Nucleus accumbens (tissue), 56 donors: ENCODE results near the gene HSPA12B.

Source experiments
- DNase-seq, 56 donors: peaks; one replicate each; lab custom pipeline; 2025; lab: John Stamatoyannopoulos, UW

HSPA12B gene

GRCh38 chr20:3702611-3703391, 29.7 kb upstream of the HSPA12B start:
- no peak for DNase-seq

DNA sequence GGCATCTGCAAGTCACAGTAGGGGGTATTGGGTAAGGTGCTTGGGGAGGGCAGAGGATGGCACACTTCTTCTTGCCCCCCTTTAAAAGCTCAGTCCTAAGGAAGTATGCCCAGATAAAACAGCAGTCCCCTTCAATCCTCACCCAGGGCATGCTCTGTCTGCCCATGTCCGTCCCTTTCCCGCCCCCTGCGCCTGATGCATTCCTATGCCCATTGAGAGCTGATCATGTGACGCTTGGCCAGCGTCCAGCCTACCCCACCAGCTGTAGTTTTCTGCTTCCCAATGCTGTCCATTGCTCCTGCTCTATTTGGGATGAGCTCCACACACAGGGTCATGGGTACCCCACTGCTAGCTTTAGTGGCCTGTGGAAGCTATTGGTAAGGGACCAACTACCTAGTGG, 28.4 kb upstream of the HSPA12B start:
- DNase-seq, result no peak

- DNase-seq, result no peak
Observed at GRCh38 chr20:3705491-3705969, 27.0 kb upstream of the HSPA12B start.

GRCh38 chr20:3705970-3706739, 26.3 kb upstream of the HSPA12B start:
- no peak for DNase-seq

DNA sequence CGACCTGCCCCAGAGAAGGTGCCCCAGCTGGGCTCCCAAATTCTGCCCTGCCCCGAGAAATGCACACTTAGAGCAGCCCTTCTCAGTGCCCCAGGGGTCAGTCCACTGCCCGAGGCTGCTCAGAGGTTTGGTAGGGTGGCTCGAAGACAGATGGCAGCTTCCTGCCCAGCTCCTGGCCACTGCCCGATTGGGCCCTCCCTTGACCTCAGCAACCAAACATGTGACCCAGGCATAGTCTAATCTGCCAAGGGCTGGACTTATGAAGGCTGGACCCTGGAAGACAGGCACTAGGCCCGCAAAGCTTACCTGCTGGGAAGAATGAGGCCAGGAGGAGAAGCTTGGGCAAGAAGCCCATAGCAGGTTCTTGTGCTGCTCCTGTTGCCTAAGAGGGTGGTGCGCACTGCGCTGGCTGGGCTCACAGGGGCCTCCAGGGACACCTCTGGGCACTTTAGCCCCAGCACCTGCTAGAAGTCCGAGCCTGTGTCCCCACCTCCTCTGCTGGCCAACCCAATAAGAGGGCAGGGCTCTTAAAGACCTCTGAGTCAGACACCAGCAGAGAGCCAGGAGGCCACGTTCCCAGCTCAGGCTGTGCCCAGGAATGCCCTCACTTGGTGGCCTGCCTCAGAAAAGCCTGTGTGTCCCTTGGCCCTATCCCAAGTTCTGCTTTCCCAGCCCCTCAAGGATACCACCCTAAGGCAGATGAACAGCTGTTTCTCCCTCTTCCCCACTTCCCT, 25.5 kb upstream of the HSPA12B start:
- DNase-seq, result peak in 1 of 56 donors; percentile 22

DNA sequence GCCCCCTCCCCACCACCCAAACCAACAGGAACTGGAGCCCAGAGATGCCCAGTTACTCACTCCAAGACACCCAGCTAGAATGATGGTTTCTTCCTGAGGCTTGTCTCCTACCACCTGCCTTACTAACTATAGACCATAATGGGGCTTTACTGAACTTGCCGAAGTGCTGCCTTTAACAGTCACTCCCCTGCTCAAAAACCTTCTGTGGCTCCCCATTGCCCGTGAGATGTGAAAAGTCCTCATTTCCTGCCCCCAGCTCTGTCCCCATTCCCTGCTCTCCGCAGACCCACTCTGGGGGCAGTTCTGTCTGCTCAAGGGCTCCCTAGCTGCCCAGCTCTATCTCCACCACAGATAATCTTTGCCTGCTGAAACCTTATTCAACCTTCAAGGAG, 25.0 kb upstream of the HSPA12B start:
- no peak for DNase-seq

DNA sequence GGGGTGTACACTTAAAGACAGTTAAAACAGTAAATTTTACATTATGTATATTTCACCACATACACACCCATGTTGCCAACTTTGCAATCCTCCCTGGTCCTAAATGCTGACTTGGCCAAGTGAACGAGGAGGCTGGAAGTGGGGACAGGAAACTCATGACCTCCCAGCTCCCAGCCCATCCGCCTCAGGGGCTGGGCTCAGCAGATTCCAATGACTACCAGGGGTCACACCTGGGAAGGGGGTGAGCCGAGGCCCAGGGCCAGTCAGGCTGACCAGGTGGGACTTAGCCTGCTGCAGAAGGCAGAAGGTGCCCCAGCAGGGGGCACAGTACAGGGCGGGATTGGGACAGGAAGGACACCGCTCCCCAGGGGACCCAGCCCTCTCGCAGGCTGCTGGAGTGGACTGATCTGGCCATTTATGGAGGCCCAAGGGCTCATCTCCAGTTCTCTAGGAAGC, 22.4 kb upstream of the HSPA12B start:
- no peak for DNase-seq

DNA sequence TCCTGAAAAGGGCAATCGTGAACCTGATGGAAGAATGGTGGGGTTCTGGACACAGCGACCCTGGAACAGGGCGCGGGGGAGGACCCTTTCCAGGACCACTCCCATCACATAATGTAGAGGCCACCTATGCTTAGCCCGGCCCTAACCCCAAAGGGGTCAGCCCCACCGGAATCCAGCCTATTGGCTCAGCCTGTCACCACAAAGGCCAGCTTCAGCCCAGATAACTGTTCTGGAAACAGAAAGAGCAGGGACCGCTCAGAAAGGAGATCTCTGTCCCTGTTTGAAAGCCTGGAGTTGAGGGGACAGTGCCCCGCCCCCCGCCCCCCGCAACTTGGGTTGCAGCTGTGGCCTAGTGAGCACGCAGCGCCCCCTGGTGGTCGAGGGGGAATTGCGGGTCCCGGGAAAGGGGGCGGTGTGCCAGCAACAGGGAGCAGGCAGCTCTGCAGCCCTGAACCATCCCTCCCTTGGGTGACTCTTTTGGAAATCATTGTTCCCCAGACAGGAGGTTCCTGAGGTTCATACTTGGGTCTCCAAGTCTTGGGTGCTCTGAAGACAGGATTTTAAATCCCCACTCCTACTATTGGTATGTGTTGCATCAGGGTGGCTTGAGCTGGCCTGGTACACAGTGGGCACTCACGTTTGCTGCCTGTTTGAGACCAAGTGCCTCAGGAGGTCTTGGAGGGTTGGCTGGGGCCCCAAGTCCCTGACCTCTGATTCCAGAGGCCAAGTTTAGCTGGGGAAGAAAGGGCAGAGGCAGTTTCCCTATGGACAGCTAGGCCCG, 21.6 kb upstream of the HSPA12B start:
- DNase-seq, result peak in 48 of 56 donors; percentile 8 to 87 (median 52)

DNA sequence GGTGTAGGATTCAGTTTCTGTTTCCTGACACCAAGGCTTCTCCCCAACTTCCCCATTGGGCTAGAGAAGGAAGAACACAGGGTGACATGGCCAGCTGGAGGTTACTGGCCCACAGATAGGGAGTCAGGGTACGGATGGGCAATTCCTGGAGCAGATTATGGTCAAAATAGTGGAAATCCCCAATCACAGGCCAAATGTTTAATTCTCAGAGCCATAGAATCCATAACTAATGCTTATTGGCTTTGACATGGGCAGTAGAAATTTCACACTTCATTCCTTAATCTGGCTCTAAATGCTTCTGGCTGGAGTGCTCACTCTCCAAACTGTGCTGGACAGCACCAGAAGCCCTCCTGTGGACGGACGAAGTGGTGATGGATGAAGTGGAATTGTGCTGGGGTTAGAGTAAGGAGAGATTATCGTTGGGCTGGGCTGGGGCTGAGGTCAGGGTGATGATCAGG, 21.0 kb upstream of the HSPA12B start:
- DNase-seq, result no peak

GRCh38 chr20:3712279-3712873, 20.1 kb upstream of the HSPA12B start, which contains the start of gene SIGLEC1:
TSS of gene SIGLEC1 (minus strand) at chr20:3712600. CDS start at chr20:3707128, 5,472 bp downstream.
- peak in 14 of 56 donors; percentile 5 to 47 (median 15) for DNase-seq

- DNase-seq, result peak in 1 of 56 donors; percentile 10
Observed at GRCh38 chr20:3714092-3714491, 18.4 kb upstream of the HSPA12B start.

GRCh38 chr20:3716195-3716834, 16.2 kb upstream of the HSPA12B start:
- DNase-seq, result peak in 5 of 56 donors; percentile 14 to 32 (median 20)

DNA sequence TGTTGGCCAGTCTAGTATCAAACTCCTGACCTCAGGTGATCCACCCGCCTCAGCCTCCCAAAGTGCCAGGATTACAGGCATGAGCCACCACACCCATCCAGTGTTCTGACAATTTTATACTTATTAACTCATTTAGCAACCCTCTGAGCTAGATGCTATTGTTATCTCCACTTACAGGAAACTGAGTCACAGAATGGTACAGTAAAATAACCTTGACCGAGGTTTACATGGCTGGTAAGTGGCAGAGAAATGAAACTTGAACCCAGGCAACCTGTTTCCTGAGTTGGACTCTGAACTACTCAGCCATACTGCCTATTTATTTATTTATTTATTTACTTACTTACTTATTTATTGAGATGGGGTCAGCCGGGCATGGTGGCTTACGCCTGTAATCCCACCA, 13.4 kb upstream of the HSPA12B start:
- DNase-seq, result no peak

- no peak for DNase-seq
Observed at GRCh38 chr20:3720068-3720467, 12.4 kb upstream of the HSPA12B start.

DNA sequence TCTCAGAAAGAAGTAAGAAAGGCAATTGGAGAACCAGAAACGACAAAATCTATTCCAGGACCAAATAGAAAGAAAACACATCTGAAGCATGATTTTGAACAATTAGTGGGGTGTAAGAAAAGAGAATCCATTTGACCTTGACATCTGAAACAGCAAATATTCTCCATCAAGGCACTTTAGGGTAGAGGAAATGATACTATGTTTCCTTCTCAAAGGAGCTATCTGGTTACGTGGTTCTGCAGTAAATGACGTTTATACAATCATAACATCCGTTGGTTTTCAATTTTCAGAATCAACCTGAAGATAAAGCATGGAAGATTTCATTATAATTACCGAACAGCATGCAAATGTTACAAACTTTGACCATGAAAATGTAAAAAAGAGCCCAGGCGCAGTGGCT, 11.9 kb upstream of the HSPA12B start:
- no peak for DNase-seq

- DNase-seq, result no peak
Observed at GRCh38 chr20:3721912-3722311, 10.6 kb upstream of the HSPA12B start.

DNA sequence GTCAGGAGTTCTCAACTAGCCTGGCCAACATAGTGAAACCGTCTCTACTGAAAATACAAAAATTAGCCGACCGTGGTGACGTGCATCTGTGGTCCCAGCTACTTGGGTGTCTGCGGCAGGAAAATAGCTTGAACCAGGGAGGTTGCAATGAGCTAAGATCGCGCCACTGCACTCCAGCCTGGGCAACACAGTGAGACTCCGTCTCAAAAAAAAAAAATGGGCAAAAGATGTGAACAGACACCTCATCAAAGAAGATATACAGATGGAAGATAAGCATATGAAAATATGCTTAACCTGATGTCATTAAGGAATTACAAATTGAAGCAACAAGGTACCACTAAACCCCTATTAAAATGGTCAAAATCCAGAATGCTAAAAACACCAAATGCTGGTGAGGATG, 9.2 kb upstream of the HSPA12B start:
- no peak for DNase-seq

DNA sequence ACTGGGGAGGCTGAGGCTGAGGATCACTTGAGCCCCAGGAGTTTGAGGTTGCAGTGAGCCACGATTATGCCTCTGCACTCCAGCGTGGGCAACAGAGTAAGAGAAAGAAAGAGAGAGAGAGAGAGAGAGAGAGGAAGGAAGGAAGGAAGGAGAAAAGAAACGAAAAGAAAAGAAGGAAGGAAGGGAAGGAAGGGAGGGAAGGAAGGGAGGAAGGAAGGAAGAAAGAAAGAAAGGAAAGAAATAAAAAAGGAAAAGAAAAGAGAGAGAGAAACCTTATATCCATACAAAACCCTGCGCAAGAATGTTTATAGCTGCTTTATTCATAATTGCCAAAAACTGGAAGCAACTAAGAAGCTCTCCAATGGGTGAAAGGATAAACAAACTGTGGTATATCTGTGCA, 8.1 kb upstream of the HSPA12B start:
- no peak for DNase-seq
